ENCODE results near the gene FCRL1.

DNA sequence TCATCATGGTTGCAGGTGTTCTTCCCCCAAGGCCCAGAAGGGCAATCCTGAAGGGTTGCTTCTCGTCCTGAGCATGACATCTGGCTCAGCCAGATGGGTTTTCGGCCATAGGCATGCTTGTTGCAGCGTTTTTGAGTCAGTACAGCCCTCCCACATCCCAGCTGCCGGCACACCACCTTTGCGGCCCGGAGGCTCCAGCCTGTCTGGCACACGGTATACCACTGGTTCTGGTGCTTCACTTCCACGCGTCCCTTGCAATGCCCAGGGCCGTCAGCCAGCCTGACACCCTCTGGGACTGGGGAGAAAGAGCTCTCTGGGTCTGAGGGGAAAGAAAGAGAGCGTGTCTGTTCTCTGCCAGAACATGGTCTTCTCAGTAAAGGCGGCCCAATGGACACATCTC, 14.5 kb upstream of the FCRL1 start:
- no peak for TF ChIP-seq POLR2A (IDR thresholded peaks at IDR 0.05)
- TF ChIP-seq, protein P1, sequence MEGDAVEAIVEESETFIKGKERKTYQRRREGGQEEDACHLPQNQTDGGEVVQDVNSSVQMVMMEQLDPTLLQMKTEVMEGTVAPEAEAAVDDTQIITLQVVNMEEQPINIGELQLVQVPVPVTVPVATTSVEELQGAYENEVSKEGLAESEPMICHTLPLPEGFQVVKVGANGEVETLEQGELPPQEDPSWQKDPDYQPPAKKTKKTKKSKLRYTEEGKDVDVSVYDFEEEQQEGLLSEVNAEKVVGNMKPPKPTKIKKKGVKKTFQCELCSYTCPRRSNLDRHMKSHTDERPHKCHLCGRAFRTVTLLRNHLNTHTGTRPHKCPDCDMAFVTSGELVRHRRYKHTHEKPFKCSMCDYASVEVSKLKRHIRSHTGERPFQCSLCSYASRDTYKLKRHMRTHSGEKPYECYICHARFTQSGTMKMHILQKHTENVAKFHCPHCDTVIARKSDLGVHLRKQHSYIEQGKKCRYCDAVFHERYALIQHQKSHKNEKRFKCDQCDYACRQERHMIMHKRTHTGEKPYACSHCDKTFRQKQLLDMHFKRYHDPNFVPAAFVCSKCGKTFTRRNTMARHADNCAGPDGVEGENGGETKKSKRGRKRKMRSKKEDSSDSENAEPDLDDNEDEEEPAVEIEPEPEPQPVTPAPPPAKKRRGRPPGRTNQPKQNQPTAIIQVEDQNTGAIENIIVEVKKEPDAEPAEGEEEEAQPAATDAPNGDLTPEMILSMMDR (IDR thresholded peaks at IDR 0.05) = no peak
- no peak for TF ChIP-seq EP300 (IDR thresholded peaks at IDR 0.05; ENCODE audit: low read depth)
